Stomach (tissue), 19 donors: ENCODE results near the gene SOX6. TPM values are rescaled to one million over a fixed set of nuclear protein-coding genes. Genes with fewer than 3 reads are reported as not detected.

Experiments
- DNase-seq, 2 donors: peaks; one replicate each; pipeline versions ENCODE4 v3.0.0 to v3.0.0-alpha.2; 2013 to 2019
- H3K27ac ChIP-seq, 5 donors: fragments of 200-600 bp in 4 of 5; sonication (generic) in 4 of 5; one replicate each; pipeline ENCODE4 v1.5.1; 2013 to 2019; ENCODE audit warnings: mild to moderate bottlenecking in 1 of 5, moderate library complexity in 1 of 5
- H3K27me3 ChIP-seq, 3 donors: fragments of 200-600 bp; sonication (generic); one replicate each; pipeline ENCODE4 v1.5.1; 2017 to 2019; ENCODE audit warnings: mixed run types in 1 of 3
- H3K36me3 ChIP-seq, 4 donors: fragments of 200-600 bp; sonication (generic); 1 replicate in 3 of 4; 2 replicates in 1 of 4; pipeline ENCODE4 v1.5.1; 2016 to 2019
- H3K4me1 ChIP-seq, 4 donors: fragments of 200-600 bp; sonication (generic); one replicate each; pipeline ENCODE4 v1.5.1; 2016 to 2019
- H3K4me3 ChIP-seq, 4 donors: fragments of 200-600 bp; sonication (generic) in 3 of 4; one replicate each; pipeline ENCODE4 v1.5.1; 2016 to 2019; ENCODE audit warnings: mild to moderate bottlenecking in 1 of 4
- H3K9me3 ChIP-seq, 4 donors: fragments of 200-600 bp; sonication (generic); one replicate each; pipeline ENCODE4 v1.5.1; 2016 to 2019
- CTCF ChIP-seq, 7 experiments: fragments of 450-650 bp in 4 of 7; fragments of 200-600 bp in 3 of 7; sonication (generic) in 3 of 7; IDR thresholded peaks; one replicate each; pipeline ENCODE4 v1.5.1; 2016 to 2019; ENCODE audit warnings: antibody characterized with exemption in 7 of 7, control low read depth in 2 of 7, mild to moderate bottlenecking in 1 of 7
- EP300 ChIP-seq: sonication (generic); formaldehyde crosslinking; IDR thresholded peaks from one replicate; pipeline ENCODE4 v1.6.1; 2017; ENCODE audit warnings: antibody characterized with exemption
- POLR2A ChIP-seq, 4 donors: fragments of 450-650 bp; IDR thresholded peaks; one replicate each; pipeline ENCODE4 v1.6.1; 2016; ENCODE audit warnings: antibody characterized with exemption in 4 of 4, control low read depth in 2 of 4, mild to moderate bottlenecking in 1 of 4, moderate library complexity in 1 of 4
- POLR2AphosphoS5 ChIP-seq, 3 donors: sonication (generic); formaldehyde crosslinking; IDR thresholded peaks; one replicate each; pipeline ENCODE4 v1.6.1; 2016; ENCODE audit warnings: antibody characterized with exemption in 3 of 3
- WGBS, 5 donors: extraction: QIAGEN DNeasy Blood & Tissue Kit in 3 of 5; methylation state at CpG; one replicate each; pipeline versions ENCODE4 v1.1.5 to v1.1.7; 2013 to 2018; 5-methylcytosine and 5-hydroxymethylcytosine counted together
- intact Hi-C: fragments of 100-400 bp; cut with DNase I; formaldehyde crosslinking; loops from one replicate; pipeline ENCODE4 v1.15.1; 2023; ENCODE audit warnings: low total_unique reads
- long read RNA-seq, 10 donors: transcript quantifications; one replicate each; lab custom pipeline, GENCODE V29; 2026
- polyA plus RNA-seq, 3 donors: library from polyadenylated mRNA; stranded (reverse); fragments of 200-250 nt; gene quantifications; one replicate each; pipeline ENCODE4 v1.2.3, GENCODE V29; 2013
- total RNA-seq, 5 donors: library from RNA; depleted of rRNA; stranded (reverse); fragments of >200 nt; gene quantifications; one replicate each; pipeline versions ENCODE4 v1.1.0 to v1.2.3, GENCODE V29; 2014 to 2016
- donor health status: healthy with polysubstance abuse.
- donor health status: Bipolar disorder and iron deficiency.
- donor health status: healthy.

The SOX6 gene
- total RNA-seq (10 to 100 TPM in 1 of 5 donors, 1 to 10 TPM in 4; 4.0 to 13.6 (median 5.8) TPM), polyA plus RNA-seq (1 to 10 TPM; 1.2 to 4.6 (median 1.2) TPM)
- long read RNA-seq, donor 1, partial matches to known transcripts = 191 of 191 reads
- long read RNA-seq, donor 1, other reads (novel, unspliced or antisense) = 0 of 191 reads
- long read RNA-seq, donor 2 = 0 reads
- long read RNA-seq, donor 3, partial matches to known transcripts = 134 of 226 reads
- long read RNA-seq, donor 3, other reads (novel, unspliced or antisense) = 92 of 226 reads
- long read RNA-seq, donor 4 = 0 reads
- long read RNA-seq, donor 5, partial matches to known transcripts = 96 of 237 reads
- long read RNA-seq, donor 5, other reads (novel, unspliced or antisense) = 141 of 237 reads
- long read RNA-seq, donor 6, partial matches to known transcripts = 601 of 631 reads
- long read RNA-seq, donor 6, other reads (novel, unspliced or antisense) = 30 of 631 reads
- long read RNA-seq, donor 7, partial matches to known transcripts = 255 of 416 reads
- long read RNA-seq, donor 7, other reads (novel, unspliced or antisense) = 161 of 416 reads
- long read RNA-seq, donor 8 = 0 reads
- long read RNA-seq, donor 9, partial matches to known transcripts = 391 of 483 reads
- long read RNA-seq, donor 9, other reads (novel, unspliced or antisense) = 92 of 483 reads
- long read RNA-seq, donor 10 = 0 reads

- TF ChIP-seq EP300 (no peak), CTCF (IDR thresholded peaks at IDR 0.05) (no peak), POLR2AphosphoS5 (IDR thresholded peaks at IDR 0.05) (no peak), POLR2A (IDR thresholded peaks at IDR 0.05) (no peak)
Measured at GRCh38 chr11:16356057-16356760, at the start of gene SOX6. Gene SOX6, minus strand, starts transcription at chr11:16356546. Its CDS starts 15,298 bp downstream, at chr11:16341248.

DNA sequence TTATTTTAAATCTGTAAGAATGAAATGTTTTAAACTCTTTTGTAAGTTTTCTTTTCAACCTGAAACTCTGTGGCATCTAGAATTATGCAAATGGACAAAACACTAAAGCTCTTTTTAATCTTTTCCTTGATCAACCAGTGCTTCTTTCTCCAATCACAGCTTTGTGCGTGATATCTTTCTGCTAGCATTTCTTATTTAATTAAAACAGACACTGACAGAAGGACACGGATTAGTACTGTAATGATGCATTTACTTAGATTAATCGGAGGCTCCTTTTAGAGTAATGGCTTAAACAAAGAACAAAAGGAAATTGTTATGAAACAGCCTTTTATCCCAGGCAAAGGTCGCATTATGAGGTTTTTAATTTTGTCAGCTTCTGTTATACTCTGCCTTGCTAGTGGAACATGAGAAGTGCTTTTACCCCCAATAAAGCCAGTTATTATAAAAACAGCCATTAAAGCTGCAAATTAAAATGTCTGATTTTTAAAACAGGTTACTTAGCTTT, 48.5 kb upstream of the SOX6 start:
- no peak for DNase-seq
- no peak for TF ChIP-seq POLR2A (IDR thresholded peaks at IDR 0.05)
- TF ChIP-seq EP300 = no peak
- TF ChIP-seq CTCF (IDR thresholded peaks at IDR 0.05) = no peak
- TF ChIP-seq POLR2AphosphoS5 (IDR thresholded peaks at IDR 0.05) = no peak
- Histone ChIP-seq H3K27ac (no peak overlapping the region), H3K9me3 (no peaks in the 10 kb centered on the region), H3K36me3 (no peaks in the 10 kb centered on the region), H3K27me3 (no peaks in the 10 kb centered on the region), H3K4me3 (no peak overlapping the region), H3K4me1 (no peaks in the 10 kb centered on the region)
- 48 to 61% (median 55%) methylated on average over 4 of the region's 4 CpGs for WGBS, 5 donors
- intact Hi-C loops = no loop called here

More at GRCh38 chr11:16356057-16356760, at the start of gene SOX6:
- Histone ChIP-seq H3K36me3 (no peaks in the 10 kb centered on the region), H3K4me1 (peaks cover 0 to 23% (median 11%) of the 10 kb centered on the region in 4 donors), H3K27ac (peak within 1 kb of the TSS in 1 of 5 donors; percentile 24), H3K4me3 (no peak within 1 kb of the TSS), H3K27me3 (no peaks in the 10 kb centered on the region), H3K9me3 (no peaks in the 10 kb centered on the region)
- 51 to 65% (median 58%) methylated on average over 3 of the region's 3 CpGs for WGBS, 5 donors
- intact Hi-C loops = no loop called here
- DNase-seq = peak in 1 of 2 donors; percentile 75

- Histone ChIP-seq H3K4me3 (no peak overlapping the region), H3K27me3 (no peaks in the 10 kb centered on the region), H3K36me3 (no peaks in the 10 kb centered on the region), H3K9me3 (no peaks in the 10 kb centered on the region), H3K4me1 (no peaks in the 10 kb centered on the region), H3K27ac (no peak overlapping the region)
- 58 to 75% (median 68%) methylated on average over 1 of the region's 1 CpG for WGBS, 5 donors
- no peak for DNase-seq
- intact Hi-C loops = no loop called here
- TF ChIP-seq POLR2A (IDR thresholded peaks at IDR 0.05) = no peak
- TF ChIP-seq POLR2AphosphoS5 (IDR thresholded peaks at IDR 0.05) = no peak
- TF ChIP-seq CTCF (IDR thresholded peaks at IDR 0.05) = no peak
- TF ChIP-seq EP300 = no peak
Measured at GRCh38 chr11:16403851-16404250, 47.5 kb upstream of the SOX6 start.

GRCh38 chr11:16403448-16403803, 47.1 kb upstream of the SOX6 start:
- Histone ChIP-seq H3K27ac (no peak overlapping the region), H3K9me3 (no peaks in the 10 kb centered on the region), H3K4me1 (no peaks in the 10 kb centered on the region), H3K27me3 (no peaks in the 10 kb centered on the region), H3K4me3 (no peak overlapping the region), H3K36me3 (no peaks in the 10 kb centered on the region)
- intact Hi-C loops = no loop called here
- 49 to 62% (median 58%) methylated on average over 2 of the region's 2 CpGs for WGBS, 5 donors
- DNase-seq = no peak
- TF ChIP-seq POLR2A (IDR thresholded peaks at IDR 0.05) (no peak), EP300 (no peak), POLR2AphosphoS5 (IDR thresholded peaks at IDR 0.05) (no peak), CTCF (IDR thresholded peaks at IDR 0.05) (no peak)
